ENCODE data around the gene NEK1. TPM values are rescaled to one million over a fixed set of nuclear protein-coding genes. Genes with fewer than 3 reads are reported as not detected.

Gene NEK1
- total RNA-seq, 2 donors from 2014 or later, result 6.9 to 7.4 TPM

DNA sequence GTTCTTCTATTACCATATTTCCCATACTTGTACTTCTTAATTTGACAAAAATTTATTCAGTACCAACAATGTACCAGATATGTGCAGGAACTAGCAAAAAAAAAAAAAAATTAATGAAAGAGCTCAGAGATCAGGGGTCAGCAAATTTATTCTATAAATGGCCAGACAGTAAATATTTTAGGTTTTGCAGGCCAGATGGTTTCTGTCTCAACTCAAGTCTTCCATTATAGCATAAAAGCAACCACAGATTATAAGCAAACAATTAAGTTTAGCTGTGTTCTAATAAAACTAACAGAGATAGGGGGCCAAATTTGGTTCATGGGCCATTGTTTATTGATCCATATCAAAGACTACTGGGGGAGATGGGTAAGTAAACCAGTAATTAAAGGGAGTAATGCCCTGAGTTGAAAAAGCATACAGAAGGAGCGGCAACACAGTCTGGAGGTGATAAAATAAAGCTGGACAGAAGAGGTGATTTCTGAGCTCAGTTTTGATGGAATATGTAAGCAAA lies 19.3 kb downstream of the NEK1 start:
- no peak overlapping the region for H3K9ac ChIP-seq (ENCODE audit: low read depth in 2 of 2, low read length in 2 of 2)
- no peak overlapping the region for H3K27ac ChIP-seq
- no peaks in the 10 kb centered on the region for H3K27me3 ChIP-seq
- no peaks in the 10 kb centered on the region for H3K9me3 ChIP-seq
- TF ChIP-seq, protein P1, sequence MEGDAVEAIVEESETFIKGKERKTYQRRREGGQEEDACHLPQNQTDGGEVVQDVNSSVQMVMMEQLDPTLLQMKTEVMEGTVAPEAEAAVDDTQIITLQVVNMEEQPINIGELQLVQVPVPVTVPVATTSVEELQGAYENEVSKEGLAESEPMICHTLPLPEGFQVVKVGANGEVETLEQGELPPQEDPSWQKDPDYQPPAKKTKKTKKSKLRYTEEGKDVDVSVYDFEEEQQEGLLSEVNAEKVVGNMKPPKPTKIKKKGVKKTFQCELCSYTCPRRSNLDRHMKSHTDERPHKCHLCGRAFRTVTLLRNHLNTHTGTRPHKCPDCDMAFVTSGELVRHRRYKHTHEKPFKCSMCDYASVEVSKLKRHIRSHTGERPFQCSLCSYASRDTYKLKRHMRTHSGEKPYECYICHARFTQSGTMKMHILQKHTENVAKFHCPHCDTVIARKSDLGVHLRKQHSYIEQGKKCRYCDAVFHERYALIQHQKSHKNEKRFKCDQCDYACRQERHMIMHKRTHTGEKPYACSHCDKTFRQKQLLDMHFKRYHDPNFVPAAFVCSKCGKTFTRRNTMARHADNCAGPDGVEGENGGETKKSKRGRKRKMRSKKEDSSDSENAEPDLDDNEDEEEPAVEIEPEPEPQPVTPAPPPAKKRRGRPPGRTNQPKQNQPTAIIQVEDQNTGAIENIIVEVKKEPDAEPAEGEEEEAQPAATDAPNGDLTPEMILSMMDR (IDR thresholded peaks at IDR 0.05), result no peak
- H3K36me3 ChIP-seq, result no peaks in the 10 kb centered on the region
- no peaks in the 10 kb centered on the region for H3K4me1 ChIP-seq
- intact Hi-C loops (cut with DNase I), result no loop called here
- no peak overlapping the region for H3K4me3 ChIP-seq
- no peak for DNase-seq

DNA sequence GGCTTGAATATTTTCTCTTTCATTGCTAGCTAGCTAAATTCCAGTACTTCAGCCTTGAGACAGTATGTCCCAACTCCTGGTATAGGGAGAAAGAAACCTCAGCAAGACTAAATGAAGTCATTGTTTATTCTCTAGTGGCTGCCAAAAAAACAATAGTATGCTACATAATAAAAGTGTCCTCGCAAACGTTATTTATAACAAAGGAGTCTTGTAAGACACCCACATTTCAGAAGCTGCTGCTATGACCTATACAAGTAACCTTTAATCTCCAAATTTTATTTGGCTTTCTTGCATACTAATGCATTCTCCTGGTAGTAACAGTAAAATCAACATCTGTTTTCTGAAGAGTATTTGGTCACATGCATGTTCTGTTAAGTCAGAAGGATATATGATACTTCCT lies 28.8 kb downstream of the NEK1 start:
- Histone ChIP-seq H3K4me3 (no peak overlapping the region), H3K9ac (ENCODE audit: low read depth in 2 of 2, low read length in 2 of 2) (no peak overlapping the region), H3K36me3 (no peaks in the 10 kb centered on the region), H3K27me3 (no peaks in the 10 kb centered on the region), H3K9me3 (no peaks in the 10 kb centered on the region), H3K27ac (no peak overlapping the region), H3K4me1 (no peaks in the 10 kb centered on the region)
- intact Hi-C loops (cut with DNase I), result no loop called here
- TF ChIP-seq, protein P1 (IDR thresholded peaks at IDR 0.05), result no peak
- no peak for DNase-seq

DNA sequence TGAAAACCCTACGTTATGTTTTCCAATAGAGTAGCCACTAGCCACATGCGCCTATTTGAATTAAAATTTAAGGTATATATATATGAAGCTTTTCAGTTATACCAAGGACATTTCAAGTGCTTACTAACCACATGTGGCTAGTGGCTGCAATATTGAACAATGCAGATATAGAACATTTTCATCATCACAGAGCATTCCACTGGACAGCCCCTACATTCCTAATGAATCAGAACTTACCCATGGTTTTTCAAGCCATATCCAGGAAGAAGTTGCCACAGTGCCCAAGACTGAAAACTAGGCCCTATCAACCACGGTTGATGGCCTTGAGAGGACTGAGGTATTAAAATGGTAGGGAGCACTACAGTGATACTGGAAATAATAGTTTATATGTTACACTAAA lies 29.7 kb downstream of the NEK1 start:
- H3K36me3 ChIP-seq, result no peaks in the 10 kb centered on the region
- TF ChIP-seq, protein P1 (IDR thresholded peaks at IDR 0.05), result no peak
- H3K9me3 ChIP-seq, result no peaks in the 10 kb centered on the region
- intact Hi-C loops (cut with DNase I), result no loop called here
- no peaks in the 10 kb centered on the region for H3K27me3 ChIP-seq
- DNase-seq, result no peak
- H3K4me3 ChIP-seq, result no peak overlapping the region
- no peak overlapping the region for H3K9ac ChIP-seq (ENCODE audit: low read depth in 2 of 2, low read length in 2 of 2)
- H3K27ac ChIP-seq, result no peak overlapping the region
- H3K4me1 ChIP-seq, result no peaks in the 10 kb centered on the region

DNA sequence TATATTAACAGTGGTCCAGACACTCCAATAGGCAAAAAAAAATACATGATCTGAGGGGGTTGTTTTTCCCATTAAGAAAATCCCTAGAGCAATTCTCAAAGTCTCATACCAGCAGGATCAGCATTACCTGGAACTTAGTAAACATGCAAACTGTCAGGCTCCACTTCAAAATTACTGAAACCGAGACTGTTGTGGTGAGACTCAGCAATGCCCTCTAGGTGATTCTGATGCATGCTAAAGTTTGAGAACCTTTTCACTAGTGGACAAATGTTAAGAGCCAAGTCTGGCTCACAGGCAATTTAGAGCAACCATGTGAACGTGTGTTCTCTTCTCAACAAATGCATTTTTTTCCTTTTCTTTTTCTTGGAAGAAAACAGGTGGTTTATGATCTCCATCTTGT lies 30.2 kb downstream of the NEK1 start:
- H3K4me3 ChIP-seq, result no peak overlapping the region
- no peaks in the 10 kb centered on the region for H3K9me3 ChIP-seq
- H3K4me1 ChIP-seq, result no peaks in the 10 kb centered on the region
- H3K36me3 ChIP-seq, result no peaks in the 10 kb centered on the region
- no peak overlapping the region for H3K9ac ChIP-seq (ENCODE audit: low read depth in 2 of 2, low read length in 2 of 2)
- DNase-seq, result no peak
- intact Hi-C loops (cut with DNase I), result no loop called here
- no peak overlapping the region for H3K27ac ChIP-seq
- TF ChIP-seq, protein P1 (IDR thresholded peaks at IDR 0.05), result no peak
- H3K27me3 ChIP-seq, result no peaks in the 10 kb centered on the region

DNA sequence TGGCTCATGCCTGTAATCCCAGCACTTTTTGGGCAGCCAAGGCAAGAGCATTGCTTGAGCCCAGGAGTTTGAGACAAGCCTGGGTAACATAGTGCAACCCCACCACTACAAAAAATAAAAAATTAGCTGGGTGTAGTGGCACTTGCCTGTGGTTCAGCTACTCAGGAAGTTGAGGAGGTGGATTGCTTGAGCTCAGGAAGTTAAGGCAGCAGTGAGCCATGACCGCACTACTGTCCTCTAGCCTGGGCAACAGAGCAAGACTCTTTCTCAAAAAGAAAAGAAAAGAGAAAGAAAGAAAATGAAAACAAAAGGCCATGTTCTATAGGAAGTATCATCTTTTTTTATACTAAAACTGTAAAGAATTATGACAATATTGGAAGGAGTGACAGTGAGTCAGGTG lies 38.5 kb downstream of the NEK1 start:
- DNase-seq, result no peak
- H3K27ac ChIP-seq, result no peak overlapping the region

More for the DNA sequence above, 38.5 kb downstream of the NEK1 start:
- TF ChIP-seq, protein P1 (IDR thresholded peaks at IDR 0.05), result no peak
- H3K36me3 ChIP-seq, result no peaks in the 10 kb centered on the region
- H3K4me1 ChIP-seq, result no peaks in the 10 kb centered on the region
- no peak overlapping the region for H3K9ac ChIP-seq (ENCODE audit: low read depth in 2 of 2, low read length in 2 of 2)
- no peaks in the 10 kb centered on the region for H3K27me3 ChIP-seq
- intact Hi-C loops (cut with DNase I), result no loop called here
- H3K9me3 ChIP-seq, result no peaks in the 10 kb centered on the region
- no peak overlapping the region for H3K4me3 ChIP-seq
